Activated T-helper 2 cell treated with anti-CD3 and anti-CD28 coated beads, Interferon-gamma antibody, Interleukin-2, Interleukin-4, amounts not matched to agents 10 μg/mL and 5 μg/mL and 100 μg/mL, durations not matched to agents 14 hours and 24 hours and 36 hours (primary cell): ENCODE data around the gene DPH3. TPM values are rescaled to one million over a fixed set of nuclear protein-coding genes. Genes with fewer than 3 reads are reported as not detected.

Experiments
- DNase-seq: peaks from one replicate; pipeline ENCODE4 v3.0.0; 2021; ENCODE audit warnings: low spot score
- H3K27ac Mint-ChIP-seq: one replicate; pipeline ENCODE4 v1.8.0; 2021; ENCODE audit warnings: mixed read lengths
- H3K27me3 Mint-ChIP-seq: one replicate; pipeline ENCODE4 v1.8.0; 2021; ENCODE audit warnings: low read depth, mixed read lengths
- H3K36me3 Mint-ChIP-seq: one replicate; pipeline ENCODE4 v1.8.0; 2021; ENCODE audit warnings: low read depth, mixed read lengths
- H3K4me1 Mint-ChIP-seq: one replicate; pipeline ENCODE4 v1.8.0; 2021; ENCODE audit warnings: low read depth, mixed read lengths
- H3K4me3 Mint-ChIP-seq: one replicate; pipeline ENCODE4 v1.8.0; 2021; ENCODE audit warnings: low read depth, mild to moderate bottlenecking, moderate library complexity, mixed read lengths
- H3K9me3 Mint-ChIP-seq: one replicate; pipeline ENCODE4 v1.8.0; 2021; ENCODE audit warnings: mixed read lengths
- intact Hi-C: fragments of 100-400 bp; cut with micrococcal nuclease; formaldehyde crosslinking; loops from one replicate; pipeline ENCODE4 v1.15.1; 2023
- total RNA-seq: library from RNA; stranded (reverse); gene quantifications from 2 replicates; pipeline ENCODE4 v1.2.3, GENCODE V29; 2022

The DPH3 gene
- total RNA-seq, 1 donor from 2014 or later = 23.1 TPM

- Mint-ChIP-seq H3K4me1 (peaks cover 30% of the 10 kb centered on the region), H3K27me3 (no peaks in the 10 kb centered on the region), H3K4me3 (no peak overlapping the region), H3K9me3 (no peaks in the 10 kb centered on the region), H3K36me3 (no peaks in the 10 kb centered on the region), H3K27ac (no peak overlapping the region)
- no peak for DNase-seq
- intact Hi-C loops = no loop called here
These were observed 13.2 kb downstream of the DPH3 start for GRCh38 chr3:16251316-16252085.

- intact Hi-C loops = loop anchor here (5.0 to 10.0 kb wide), 2 partner anchors 388 to 1045 kb away; partner anchors contain the start of gene CAPN7
- no peaks in the 10 kb centered on the region for H3K27me3 Mint-ChIP-seq
- H3K4me3 Mint-ChIP-seq = no peak overlapping the region
- H3K9me3 Mint-ChIP-seq = no peaks in the 10 kb centered on the region
- peaks cover 23% of the 10 kb centered on the region for H3K4me1 Mint-ChIP-seq
- no peak for DNase-seq
- H3K27ac Mint-ChIP-seq = no peak overlapping the region
- no peaks in the 10 kb centered on the region for H3K36me3 Mint-ChIP-seq
These were observed 14.9 kb downstream of the DPH3 start for GRCh38 chr3:16249886-16250285.

- no peaks in the 10 kb centered on the region for H3K36me3 Mint-ChIP-seq
- intact Hi-C loops = loop anchor here (5.0 to 10.0 kb wide), 2 partner anchors 387 to 1045 kb away; partner anchors contain the start of gene CAPN7
- no peak overlapping the region for H3K4me3 Mint-ChIP-seq
- H3K4me1 Mint-ChIP-seq = peaks cover 18% of the 10 kb centered on the region
- no peak for DNase-seq
- H3K9me3 Mint-ChIP-seq = no peaks in the 10 kb centered on the region
- H3K27me3 Mint-ChIP-seq = no peaks in the 10 kb centered on the region
- no peak overlapping the region for H3K27ac Mint-ChIP-seq
These were observed 15.4 kb downstream of the DPH3 start for GRCh38 chr3:16249336-16249735.

DNA sequence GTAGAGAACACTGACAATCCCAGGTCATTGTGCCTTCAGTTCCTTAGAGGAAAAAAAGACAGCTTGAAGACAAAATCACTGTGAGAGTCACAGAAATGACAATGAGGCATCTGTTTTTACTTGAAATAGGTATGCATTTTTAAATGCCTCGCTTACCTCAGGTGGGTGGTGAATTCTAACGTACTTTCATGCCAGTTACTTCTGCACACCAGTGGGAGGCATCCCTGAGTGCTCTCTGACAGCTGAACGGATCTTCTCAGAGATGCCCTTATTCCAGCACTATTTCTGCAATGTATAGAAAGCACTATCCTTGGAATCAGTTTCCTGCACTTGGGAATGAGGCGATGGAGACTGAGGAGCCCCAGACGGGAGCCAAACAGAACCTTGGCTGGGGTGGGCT, 16.2 kb downstream of the DPH3 start:
- intact Hi-C loops = loop anchor here (5.0 to 10.0 kb wide), 2 partner anchors 386 to 1044 kb away; partner anchors contain the start of gene CAPN7
- DNase-seq = no peak
- Mint-ChIP-seq H3K4me3 (no peak overlapping the region), H3K4me1 (peaks cover 18% of the 10 kb centered on the region), H3K36me3 (no peaks in the 10 kb centered on the region), H3K27ac (no peak overlapping the region), H3K9me3 (no peaks in the 10 kb centered on the region), H3K27me3 (no peaks in the 10 kb centered on the region)

DNA sequence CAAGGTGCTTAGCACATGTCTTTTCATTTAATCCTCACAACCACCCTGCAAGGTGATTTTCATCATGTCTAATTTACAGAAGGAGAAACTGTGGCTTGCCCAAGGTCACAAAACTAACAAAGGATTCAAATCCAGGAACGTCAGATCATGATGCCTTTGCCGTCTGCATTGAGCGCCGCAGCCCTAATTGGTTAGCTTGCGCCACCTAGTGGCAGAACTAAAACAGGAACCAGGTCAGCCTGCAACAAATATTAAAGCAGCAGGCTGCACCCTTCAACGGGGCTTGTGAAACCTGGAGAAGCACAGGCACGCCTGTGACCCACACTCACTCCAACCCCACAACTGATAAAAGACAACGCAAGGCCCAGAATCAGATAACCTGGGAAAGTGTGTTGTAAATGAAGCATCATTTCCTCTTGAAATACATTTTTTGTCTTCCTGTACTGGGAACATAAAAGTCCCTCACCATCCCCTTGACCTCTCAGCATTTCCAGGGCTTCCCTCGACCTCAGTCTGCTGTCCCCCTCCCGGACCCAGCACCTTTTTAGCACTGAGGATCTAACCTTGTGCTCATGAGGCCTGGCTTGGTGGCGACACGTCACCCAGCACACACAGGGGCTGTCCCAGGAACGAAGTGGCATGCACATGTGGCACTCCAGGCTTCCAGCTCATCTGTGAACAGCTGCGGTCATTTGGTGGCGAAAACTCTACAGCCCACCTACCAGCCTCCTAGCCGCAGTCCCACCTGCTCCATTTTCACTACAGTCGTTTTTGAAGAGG, 17.3 kb downstream of the DPH3 start:
- peak; percentile 67 for DNase-seq
- H3K4me3 Mint-ChIP-seq = no peak overlapping the region
- no peak overlapping the region for H3K27ac Mint-ChIP-seq
- peaks cover 18% of the 10 kb centered on the region for H3K4me1 Mint-ChIP-seq
- intact Hi-C loops = loop anchor here (1.0 to 10.0 kb wide), 4 partner anchors 199 to 1043 kb away; partner anchors contain the start of gene CAPN7
- H3K9me3 Mint-ChIP-seq = no peaks in the 10 kb centered on the region
- H3K36me3 Mint-ChIP-seq = no peaks in the 10 kb centered on the region
- no peaks in the 10 kb centered on the region for H3K27me3 Mint-ChIP-seq

GRCh38 chr3:16245609-16246008, 19.1 kb downstream of the DPH3 start:
- H3K9me3 Mint-ChIP-seq = no peaks in the 10 kb centered on the region
- no peaks in the 10 kb centered on the region for H3K27me3 Mint-ChIP-seq
- DNase-seq = no peak
- H3K4me1 Mint-ChIP-seq = peaks cover 18% of the 10 kb centered on the region
- intact Hi-C loops = loop anchor here (5.0 to 10.0 kb wide), 2 partner anchors 383 to 1041 kb away; partner anchors contain the start of gene CAPN7
- no peak overlapping the region for H3K27ac Mint-ChIP-seq
- H3K4me3 Mint-ChIP-seq = no peak overlapping the region
- H3K36me3 Mint-ChIP-seq = no peaks in the 10 kb centered on the region

DNA sequence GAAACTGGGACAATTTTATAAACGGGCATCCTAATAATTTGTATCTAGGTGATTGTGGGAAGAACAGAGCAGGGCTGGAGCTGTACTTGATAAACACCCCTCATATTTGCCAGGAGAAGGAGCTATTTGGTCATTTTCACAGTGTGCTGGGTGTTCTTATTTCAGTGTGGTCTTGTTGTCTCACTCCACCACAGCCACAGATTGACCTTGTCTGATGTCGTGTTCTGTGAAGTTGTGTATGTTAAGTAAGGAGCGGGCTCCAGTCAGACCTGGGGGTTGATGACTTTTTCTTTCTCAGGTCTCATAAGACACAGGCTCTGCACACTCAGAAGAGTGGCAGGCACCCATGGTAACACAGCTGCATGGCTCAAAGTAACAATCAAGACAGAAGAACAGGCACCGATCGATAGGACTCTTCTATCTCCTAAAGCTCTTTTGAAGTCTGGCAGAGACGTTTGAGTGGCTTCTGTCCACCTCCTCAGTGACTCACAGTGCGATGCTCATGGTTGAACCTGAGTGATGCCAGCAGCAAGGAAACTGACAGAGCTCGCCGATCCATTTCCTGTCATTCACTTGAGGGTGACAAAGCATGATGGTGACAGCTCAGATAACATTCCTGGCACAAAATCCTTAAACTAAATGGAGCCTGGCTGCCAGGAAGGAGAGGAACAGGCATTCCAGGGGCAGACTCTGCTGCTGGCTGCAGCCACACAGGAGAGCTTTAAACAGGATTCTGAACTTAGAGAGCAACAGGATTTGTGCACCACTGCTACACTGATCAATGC, 20.8 kb downstream of the DPH3 start:
- Mint-ChIP-seq H3K9me3 (no peaks in the 10 kb centered on the region), H3K27me3 (no peaks in the 10 kb centered on the region), H3K4me1 (peaks cover 18% of the 10 kb centered on the region), H3K27ac (no peak overlapping the region), H3K36me3 (no peaks in the 10 kb centered on the region), H3K4me3 (no peak overlapping the region)
- DNase-seq = no peak
- intact Hi-C loops = loop anchor here (10.0 kb wide), 1 partner anchor 1039 kb away; the partner anchor contains the start of gene CAPN7

DNA sequence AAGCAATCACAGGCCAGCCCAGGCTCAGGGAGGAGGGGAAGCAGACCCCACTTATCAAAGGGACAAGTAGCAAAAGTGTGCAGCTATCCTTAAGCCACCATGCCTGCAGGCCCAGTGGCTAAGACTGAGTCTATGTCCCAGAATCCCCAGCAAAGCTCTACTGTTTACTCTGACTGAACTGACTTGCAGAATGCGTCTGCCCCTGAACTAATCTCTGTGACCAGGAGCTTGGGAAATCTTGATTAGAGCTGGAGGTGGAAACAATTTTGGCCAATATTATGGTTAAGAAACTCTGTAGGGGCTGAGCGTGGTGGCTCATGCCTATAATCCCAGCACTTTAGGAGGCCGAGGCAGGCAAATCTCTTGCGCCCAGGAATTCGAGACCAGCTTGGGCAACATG, 22.6 kb downstream of the DPH3 start:
- H3K4me3 Mint-ChIP-seq = no peak overlapping the region
- no peaks in the 10 kb centered on the region for H3K27me3 Mint-ChIP-seq
- no peak for DNase-seq
- intact Hi-C loops = loop anchor here (10.0 kb wide), 1 partner anchor 1037 kb away; the partner anchor contains the start of gene CAPN7
- H3K4me1 Mint-ChIP-seq = peaks cover 10% of the 10 kb centered on the region
- H3K27ac Mint-ChIP-seq = no peak overlapping the region
- H3K9me3 Mint-ChIP-seq = no peaks in the 10 kb centered on the region
- no peaks in the 10 kb centered on the region for H3K36me3 Mint-ChIP-seq

DNA sequence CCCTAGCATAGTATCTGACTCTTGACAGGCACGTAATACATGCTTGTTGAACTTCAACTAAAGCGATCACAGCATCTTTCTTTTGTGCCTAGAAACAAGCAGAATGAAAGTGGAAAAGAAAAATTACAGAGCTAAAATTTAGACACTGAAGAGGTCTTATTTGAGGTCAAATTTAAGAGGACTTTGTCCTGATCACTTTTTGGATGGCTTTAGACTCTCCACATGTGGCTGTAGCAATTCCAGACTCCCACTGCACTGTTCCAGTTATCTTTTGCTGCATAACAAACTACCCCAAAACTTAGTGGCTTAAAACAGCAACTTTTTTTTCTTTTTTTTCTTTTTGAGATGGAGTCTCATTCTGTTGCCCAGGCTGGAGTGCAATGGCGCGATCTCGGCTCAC, 23.5 kb downstream of the DPH3 start:
- no peak overlapping the region for H3K4me3 Mint-ChIP-seq
- no peaks in the 10 kb centered on the region for H3K9me3 Mint-ChIP-seq
- H3K27me3 Mint-ChIP-seq = no peaks in the 10 kb centered on the region
- H3K4me1 Mint-ChIP-seq = peaks cover 6% of the 10 kb centered on the region
- no peaks in the 10 kb centered on the region for H3K36me3 Mint-ChIP-seq
- DNase-seq = no peak
- intact Hi-C loops = loop anchor here (10.0 kb wide), 1 partner anchor 1036 kb away; the partner anchor contains the start of gene CAPN7
- H3K27ac Mint-ChIP-seq = no peak overlapping the region

- intact Hi-C loops = loop anchor here (10.0 kb wide), 1 partner anchor 1036 kb away; the partner anchor contains the start of gene CAPN7
- Mint-ChIP-seq H3K4me1 (peaks cover 6% of the 10 kb centered on the region), H3K27me3 (no peaks in the 10 kb centered on the region), H3K4me3 (no peak overlapping the region), H3K9me3 (no peaks in the 10 kb centered on the region), H3K27ac (no peak overlapping the region), H3K36me3 (no peaks in the 10 kb centered on the region)
- no peak for DNase-seq
These were observed 24.3 kb downstream of the DPH3 start for GRCh38 chr3:16240229-16241023.

DNA sequence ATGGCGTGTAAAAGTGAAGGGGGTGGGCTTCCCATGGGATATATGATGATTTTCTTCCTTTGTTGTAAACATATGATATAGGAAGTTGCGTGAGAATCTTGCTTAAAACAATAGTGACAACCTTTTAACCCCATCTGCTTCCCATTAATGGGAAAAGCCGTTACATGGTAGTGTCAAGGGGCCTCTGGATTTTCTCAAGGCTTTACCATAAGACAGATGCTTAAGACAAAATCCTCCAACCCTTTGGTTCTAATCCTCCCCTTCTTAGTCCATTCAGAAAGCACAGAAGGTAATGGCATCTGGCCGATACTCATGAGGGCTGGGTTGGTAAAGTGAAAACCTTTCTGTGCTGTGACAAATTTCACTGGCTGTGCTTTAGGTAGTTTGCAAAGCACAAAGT, 25.0 kb downstream of the DPH3 start:
- peaks cover 6% of the 10 kb centered on the region for H3K4me1 Mint-ChIP-seq
- no peaks in the 10 kb centered on the region for H3K27me3 Mint-ChIP-seq
- intact Hi-C loops = loop anchor here (10.0 kb wide), 1 partner anchor 1035 kb away; the partner anchor contains the start of gene CAPN7
- H3K9me3 Mint-ChIP-seq = no peaks in the 10 kb centered on the region
- H3K4me3 Mint-ChIP-seq = no peak overlapping the region
- no peak for DNase-seq
- H3K27ac Mint-ChIP-seq = no peak overlapping the region
- no peaks in the 10 kb centered on the region for H3K36me3 Mint-ChIP-seq
